HG03520 (cell line): Measurements from ENCODE around the gene DCAF10.
"Not testable (repeated sequence)": the region's sequence is repeated elsewhere in the genome, so short reads cannot be mapped to it uniquely, and the experiment has no call there.

ENCODE experiments used
- ATAC-seq: cut with Tn5 transposase; IDR thresholded peaks from one replicate; pipeline ENCODE4 v1.9.1; 2021; ENCODE audit warnings: mild to moderate bottlenecking, moderate library complexity; ENCODE audit not compliant: unreplicated experiment

Gene DCAF10

GRCh38 chr9:37906312-37907239, 106.0 kb downstream of the DCAF10 start:
- no peak for ATAC-seq

GRCh38 chr9:37908283-37908682, 107.7 kb downstream of the DCAF10 start:
- ATAC-seq, result no peak

GRCh38 chr9:37908698-37909186, 108.1 kb downstream of the DCAF10 start:
- no peak for ATAC-seq

- no peak for ATAC-seq
Observed at GRCh38 chr9:37909326-37909725, 108.7 kb downstream of the DCAF10 start.

GRCh38 chr9:37909836-37910235, 109.2 kb downstream of the DCAF10 start:
- not testable (repeated sequence) for ATAC-seq

GRCh38 chr9:37910271-37910670, 109.7 kb downstream of the DCAF10 start:
- no peak for ATAC-seq

GRCh38 chr9:37911271-37911681, 110.7 kb downstream of the DCAF10 start:
- ATAC-seq, result no peak

- ATAC-seq, result peak; percentile 79
Observed at GRCh38 chr9:37913480-37914153, 113.0 kb downstream of the DCAF10 start.

- ATAC-seq, result no peak
Observed at GRCh38 chr9:37914154-37914551, 113.6 kb downstream of the DCAF10 start.

- no peak for ATAC-seq
Observed at GRCh38 chr9:37914701-37915358, 114.2 kb downstream of the DCAF10 start.

GRCh38 chr9:37915911-37916470, 115.4 kb downstream of the DCAF10 start:
- ATAC-seq, result no peak

GRCh38 chr9:37916471-37917312, 116.1 kb downstream of the DCAF10 start:
- no peak for ATAC-seq
